GM18868 (cell line): ENCODE measurements around the gene APLP2.
"Not testable (repeated sequence)": the region's sequence is repeated elsewhere in the genome, so short reads cannot be mapped to it uniquely, and the experiment has no call there.

ENCODE experiments used
- ATAC-seq: cut with Tn5 transposase; IDR thresholded peaks from one replicate; pipeline ENCODE4 v1.9.1; 2021; ENCODE audit warnings: mild to moderate bottlenecking, moderate library complexity; ENCODE audit not compliant: unreplicated experiment

The APLP2 gene

GRCh38 chr11:130163346-130164220, 93.9 kb downstream of the APLP2 start:
- no peak for ATAC-seq

- no peak for ATAC-seq
These were observed 94.5 kb downstream of the APLP2 start for GRCh38 chr11:130164221-130164570.

GRCh38 chr11:130165601-130166456, 96.1 kb downstream of the APLP2 start:
- no peak for ATAC-seq

GRCh38 chr11:130166457-130166784, 96.7 kb downstream of the APLP2 start:
- peak; percentile 86 for ATAC-seq

- ATAC-seq, result no peak
These were observed 97.5 kb downstream of the APLP2 start for GRCh38 chr11:130167146-130167545.

GRCh38 chr11:130168105-130168504, 98.4 kb downstream of the APLP2 start:
- no peak for ATAC-seq

GRCh38 chr11:130170345-130170744, 100.7 kb downstream of the APLP2 start:
- no peak for ATAC-seq

- no peak for ATAC-seq
These were observed 101.8 kb downstream of the APLP2 start for GRCh38 chr11:130171534-130171933.

- not testable (repeated sequence) for ATAC-seq
These were observed 102.3 kb downstream of the APLP2 start for GRCh38 chr11:130172001-130172400.

- no peak for ATAC-seq
These were observed 104.9 kb downstream of the APLP2 start for GRCh38 chr11:130174642-130175041.

GRCh38 chr11:130175898-130176297, 106.2 kb downstream of the APLP2 start:
- no peak for ATAC-seq

- no peak for ATAC-seq
These were observed 108.1 kb downstream of the APLP2 start for GRCh38 chr11:130177782-130178181.

GRCh38 chr11:130178441-130179339, 109.0 kb downstream of the APLP2 start:
- no peak for ATAC-seq

GRCh38 chr11:130179396-130180306, 110.0 kb downstream of the APLP2 start:
- no peak for ATAC-seq

GRCh38 chr11:130180491-130180890, 110.8 kb downstream of the APLP2 start:
- peak; percentile 71 for ATAC-seq

GRCh38 chr11:130180896-130181294, 111.2 kb downstream of the APLP2 start:
- ATAC-seq, result peak; percentile 15

GRCh38 chr11:130181295-130182272, 111.9 kb downstream of the APLP2 start:
- peak; percentile 37 for ATAC-seq

GRCh38 chr11:130183878-130184610, 114.3 kb downstream of the APLP2 start:
- no peak for ATAC-seq
